Measurements from ENCODE around the gene TDO2.

- TF ChIP-seq CTCF (IDR thresholded peaks at IDR 0.05; ENCODE audit: poor library complexity, severe bottlenecking) (no peak), RAD21 (conservative IDR thresholded peaks at IDR 0.05) (no peak), EZH2 (IDR thresholded peaks at IDR 0.05; ENCODE audit: borderline replicate concordance, insufficient read depth, low read length, poor library complexity, severe bottlenecking) (no peak), POLR2AphosphoS5 (IDR thresholded peaks at IDR 0.05) (no peak), TAF1 (IDR thresholded peaks at IDR 0.05; ENCODE audit: low read depth) (no peak), EP300 (conservative IDR thresholded peaks at IDR 0.05; ENCODE audit: poor library complexity, severe bottlenecking) (no peak), SMC3 (conservative IDR thresholded peaks at IDR 0.05; ENCODE audit: poor library complexity) (no peak), REST (IDR thresholded peaks at IDR 0.05; ENCODE audit: borderline replicate concordance) (no peak)
These were observed 51.4 kb downstream of the TDO2 start for GRCh38 chr4:155954939-155955338.

Measured in neural cell (in vitro differentiated cells).